Vagina (tissue), 2 donors: ENCODE data around the gene KCNG2. TPM values are rescaled to one million over a fixed set of nuclear protein-coding genes. Genes with fewer than 3 reads are reported as not detected.

ENCODE experiments used
- DNase-seq, 2 donors: peaks; one replicate each; pipeline ENCODE4 v3.0.0-alpha.2; 2017; ENCODE audit errors: extremely low spot score in 2 of 2
- H3K27ac ChIP-seq: fragments of 200-600 bp; sonication (generic); one replicate; pipeline ENCODE4 v1.5.1; 2019
- H3K27me3 ChIP-seq: fragments of 200-600 bp; sonication (generic); one replicate; pipeline ENCODE4 v1.5.1; 2019
- H3K36me3 ChIP-seq, 2 donors: fragments of 200-600 bp; sonication (generic); one replicate each; pipeline ENCODE4 v1.5.1; 2017 to 2019
- H3K4me1 ChIP-seq: fragments of 200-600 bp; sonication (generic); one replicate; pipeline ENCODE4 v1.5.1; 2019
- H3K4me3 ChIP-seq, 2 donors: fragments of 200-600 bp; sonication (generic); 1 replicate in 1 of 2; 2 replicates in 1 of 2; pipeline ENCODE4 v1.5.1; 2016 to 2019
- H3K9me3 ChIP-seq: fragments of 200-600 bp; sonication (generic); one replicate; pipeline ENCODE4 v1.5.1; 2019
- CTCF ChIP-seq, 3 experiments: fragments of 450-650 bp in 2 of 3; fragments of 200-600 bp in 1 of 3; sonication (generic) in 1 of 3; IDR thresholded peaks; one replicate each; pipeline ENCODE4 v1.5.1; 2017 to 2019; ENCODE audit warnings: antibody characterized with exemption in 3 of 3, mild to moderate bottlenecking in 2 of 3, moderate library complexity in 2 of 3
- POLR2A ChIP-seq, 2 donors: fragments of 450-650 bp; IDR thresholded peaks; one replicate each; pipeline ENCODE4 v1.6.1; 2017; ENCODE audit warnings: antibody characterized with exemption in 2 of 2, mild to moderate bottlenecking in 2 of 2, moderate library complexity in 2 of 2
- POLR2AphosphoS5 ChIP-seq, 2 donors: sonication (generic); formaldehyde crosslinking; IDR thresholded peaks; one replicate each; pipeline ENCODE4 v1.9.0; 2017; ENCODE audit warnings: antibody characterized with exemption in 2 of 2, mild to moderate bottlenecking in 2 of 2, low read depth in 1 of 2; ENCODE audit not compliant: insufficient read depth in 1 of 2
- intact Hi-C: fragments of 100-400 bp; cut with DNase I; formaldehyde crosslinking; loops from one replicate; pipeline ENCODE4 v1.15.1; 2023
- total RNA-seq: library from RNA; depleted of rRNA; stranded (reverse); fragments of >200 nt; gene quantifications from one replicate; pipeline ENCODE4 v1.2.3, GENCODE V29; 2016

Gene KCNG2
- total RNA-seq, 1 donor from 2014 or later = not detected

DNA sequence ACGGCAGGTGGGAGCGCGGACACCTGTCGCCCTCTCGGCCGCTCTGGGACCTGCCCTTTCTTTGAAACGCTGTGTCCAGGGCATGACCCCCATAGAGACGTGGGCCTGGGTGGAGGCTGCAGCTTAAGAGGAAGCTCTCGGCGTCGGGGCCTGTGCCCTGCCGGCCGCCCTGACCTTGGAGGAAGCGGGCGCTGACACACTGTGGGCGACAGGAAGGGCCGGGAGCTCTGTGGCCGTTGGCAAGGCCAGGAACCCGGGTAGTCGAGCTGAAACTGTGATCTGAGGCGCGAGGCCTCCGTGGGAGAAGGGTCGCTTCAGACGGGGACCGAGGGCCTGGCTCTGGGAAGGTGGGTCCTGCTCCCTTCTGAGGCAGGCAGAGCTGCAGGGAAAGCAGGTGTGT, 28.2 kb downstream of the KCNG2 start:
- Histone ChIP-seq H3K36me3 (no peaks in the 10 kb centered on the region), H3K27me3 (no peaks in the 10 kb centered on the region), H3K4me1 (no peaks in the 10 kb centered on the region), H3K4me3 (no peak overlapping the region), H3K9me3 (no peaks in the 10 kb centered on the region), H3K27ac (no peak overlapping the region)
- TF ChIP-seq POLR2AphosphoS5 (IDR thresholded peaks at IDR 0.05; ENCODE audit: insufficient read depth in 1 of 2, low read depth in 1 of 2) (no peak), POLR2A (IDR thresholded peaks at IDR 0.05) (no peak), CTCF (IDR thresholded peaks at IDR 0.05) (no peak)
- intact Hi-C loops = no loop called here
- no peak for DNase-seq

GRCh38 chr18:79826966-79827365, 29.2 kb downstream of the KCNG2 start:
- no peaks in the 10 kb centered on the region for H3K36me3 ChIP-seq
- H3K27ac ChIP-seq = no peak overlapping the region
- no peak for DNase-seq
- no peaks in the 10 kb centered on the region for H3K4me1 ChIP-seq
- intact Hi-C loops = no loop called here
- H3K4me3 ChIP-seq = no peak overlapping the region
- H3K9me3 ChIP-seq = no peaks in the 10 kb centered on the region
- no peaks in the 10 kb centered on the region for H3K27me3 ChIP-seq
- no peak for TF ChIP-seq POLR2AphosphoS5 (IDR thresholded peaks at IDR 0.05; ENCODE audit: insufficient read depth in 1 of 2, low read depth in 1 of 2)
- TF ChIP-seq POLR2A (IDR thresholded peaks at IDR 0.05) = no peak
- no peak for TF ChIP-seq CTCF (IDR thresholded peaks at IDR 0.05)

DNA sequence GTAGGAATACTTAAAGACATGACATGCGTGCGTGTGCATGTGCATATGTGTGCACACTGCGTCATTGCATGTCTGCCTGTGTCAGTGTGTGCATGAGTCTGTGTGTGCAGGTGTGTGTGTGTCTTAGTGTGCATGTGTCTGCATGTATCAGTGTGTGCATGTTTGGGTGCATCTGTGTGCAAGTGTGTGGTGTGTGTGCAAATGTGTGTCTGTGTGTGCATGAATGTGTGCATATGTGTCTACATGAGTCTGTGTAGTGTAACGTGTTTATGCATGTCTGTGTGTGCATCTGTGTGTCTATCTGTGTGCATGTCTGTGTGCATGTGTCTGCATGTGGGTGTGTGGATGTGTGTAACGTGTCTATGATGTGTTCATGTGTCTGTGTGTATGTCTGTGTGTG, 30.5 kb downstream of the KCNG2 start:
- Histone ChIP-seq H3K9me3 (no peaks in the 10 kb centered on the region), H3K4me3 (no peak overlapping the region), H3K4me1 (no peaks in the 10 kb centered on the region), H3K27me3 (no peaks in the 10 kb centered on the region), H3K27ac (no peak overlapping the region), H3K36me3 (no peaks in the 10 kb centered on the region)
- TF ChIP-seq CTCF (IDR thresholded peaks at IDR 0.05) (no peak), POLR2AphosphoS5 (IDR thresholded peaks at IDR 0.05; ENCODE audit: insufficient read depth in 1 of 2, low read depth in 1 of 2) (no peak), POLR2A (IDR thresholded peaks at IDR 0.05) (no peak)
- intact Hi-C loops = no loop called here
- DNase-seq = no peak

GRCh38 chr18:79829136-79829854, 31.6 kb downstream of the KCNG2 start:
- intact Hi-C loops = no loop called here

More at GRCh38 chr18:79829136-79829854, 31.6 kb downstream of the KCNG2 start:
- TF ChIP-seq CTCF (IDR thresholded peaks at IDR 0.05) (no peak), POLR2A (IDR thresholded peaks at IDR 0.05) (no peak), POLR2AphosphoS5 (IDR thresholded peaks at IDR 0.05; ENCODE audit: insufficient read depth in 1 of 2, low read depth in 1 of 2) (no peak)
- Histone ChIP-seq H3K4me1 (no peaks in the 10 kb centered on the region), H3K9me3 (no peaks in the 10 kb centered on the region), H3K36me3 (no peaks in the 10 kb centered on the region), H3K27me3 (no peaks in the 10 kb centered on the region), H3K27ac (no peak overlapping the region), H3K4me3 (no peak overlapping the region)
- DNase-seq = peak in 1 of 2 donors; percentile 67
